Measurements from ENCODE around the gene NKX6-2.

DNA sequence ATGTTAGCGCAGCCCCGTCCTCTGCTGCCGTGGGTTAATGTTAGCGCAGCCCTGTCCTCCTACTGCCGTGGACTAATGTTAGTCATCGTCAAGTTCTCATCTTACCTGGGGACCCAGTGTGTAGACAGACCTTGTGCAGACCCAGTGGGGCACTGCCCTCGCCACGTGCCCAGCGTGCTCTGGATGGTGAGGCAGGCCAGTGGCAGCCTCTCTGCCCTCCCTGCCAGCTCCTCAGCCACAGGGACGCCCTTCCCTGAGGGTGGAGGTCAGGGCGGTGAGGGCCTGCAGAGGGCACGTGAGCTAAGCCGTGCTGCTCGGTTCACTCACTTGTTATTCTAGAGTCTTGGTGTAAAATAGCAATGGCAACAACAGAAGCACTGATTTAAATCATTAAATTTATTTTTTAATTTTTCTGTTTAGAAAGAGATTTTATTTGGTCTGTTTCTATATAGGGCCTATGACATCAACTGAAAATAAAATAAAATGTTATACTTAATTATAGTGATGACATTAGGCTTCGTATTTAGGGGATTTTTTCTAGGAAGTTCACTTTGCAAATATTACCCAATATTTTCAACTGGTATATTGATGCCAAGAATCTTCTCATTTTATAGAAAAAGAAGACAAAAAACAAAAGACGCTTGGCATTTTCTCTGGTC is 48.4 kb downstream of the NKX6-2 start:
- TF ChIP-seq, protein P1, sequence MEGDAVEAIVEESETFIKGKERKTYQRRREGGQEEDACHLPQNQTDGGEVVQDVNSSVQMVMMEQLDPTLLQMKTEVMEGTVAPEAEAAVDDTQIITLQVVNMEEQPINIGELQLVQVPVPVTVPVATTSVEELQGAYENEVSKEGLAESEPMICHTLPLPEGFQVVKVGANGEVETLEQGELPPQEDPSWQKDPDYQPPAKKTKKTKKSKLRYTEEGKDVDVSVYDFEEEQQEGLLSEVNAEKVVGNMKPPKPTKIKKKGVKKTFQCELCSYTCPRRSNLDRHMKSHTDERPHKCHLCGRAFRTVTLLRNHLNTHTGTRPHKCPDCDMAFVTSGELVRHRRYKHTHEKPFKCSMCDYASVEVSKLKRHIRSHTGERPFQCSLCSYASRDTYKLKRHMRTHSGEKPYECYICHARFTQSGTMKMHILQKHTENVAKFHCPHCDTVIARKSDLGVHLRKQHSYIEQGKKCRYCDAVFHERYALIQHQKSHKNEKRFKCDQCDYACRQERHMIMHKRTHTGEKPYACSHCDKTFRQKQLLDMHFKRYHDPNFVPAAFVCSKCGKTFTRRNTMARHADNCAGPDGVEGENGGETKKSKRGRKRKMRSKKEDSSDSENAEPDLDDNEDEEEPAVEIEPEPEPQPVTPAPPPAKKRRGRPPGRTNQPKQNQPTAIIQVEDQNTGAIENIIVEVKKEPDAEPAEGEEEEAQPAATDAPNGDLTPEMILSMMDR (IDR thresholded peaks at IDR 0.05; ENCODE audit: low read length), result no peak
- TF ChIP-seq EZH2 (IDR thresholded peaks at IDR 0.05; ENCODE audit: borderline replicate concordance, low read length), result no peak
